Iris pigment epithelial cell (primary cell): ENCODE measurements around the gene CPNE5.
A peak's percentile ranks its signal among the peaks of the same experiment; 100 is the strongest.

Experiments
- DNase-seq: peaks from one replicate; pipeline ENCODE4 v3.0.0-alpha.2; 2011; ENCODE audit warnings: low read depth

Gene CPNE5

DNA sequence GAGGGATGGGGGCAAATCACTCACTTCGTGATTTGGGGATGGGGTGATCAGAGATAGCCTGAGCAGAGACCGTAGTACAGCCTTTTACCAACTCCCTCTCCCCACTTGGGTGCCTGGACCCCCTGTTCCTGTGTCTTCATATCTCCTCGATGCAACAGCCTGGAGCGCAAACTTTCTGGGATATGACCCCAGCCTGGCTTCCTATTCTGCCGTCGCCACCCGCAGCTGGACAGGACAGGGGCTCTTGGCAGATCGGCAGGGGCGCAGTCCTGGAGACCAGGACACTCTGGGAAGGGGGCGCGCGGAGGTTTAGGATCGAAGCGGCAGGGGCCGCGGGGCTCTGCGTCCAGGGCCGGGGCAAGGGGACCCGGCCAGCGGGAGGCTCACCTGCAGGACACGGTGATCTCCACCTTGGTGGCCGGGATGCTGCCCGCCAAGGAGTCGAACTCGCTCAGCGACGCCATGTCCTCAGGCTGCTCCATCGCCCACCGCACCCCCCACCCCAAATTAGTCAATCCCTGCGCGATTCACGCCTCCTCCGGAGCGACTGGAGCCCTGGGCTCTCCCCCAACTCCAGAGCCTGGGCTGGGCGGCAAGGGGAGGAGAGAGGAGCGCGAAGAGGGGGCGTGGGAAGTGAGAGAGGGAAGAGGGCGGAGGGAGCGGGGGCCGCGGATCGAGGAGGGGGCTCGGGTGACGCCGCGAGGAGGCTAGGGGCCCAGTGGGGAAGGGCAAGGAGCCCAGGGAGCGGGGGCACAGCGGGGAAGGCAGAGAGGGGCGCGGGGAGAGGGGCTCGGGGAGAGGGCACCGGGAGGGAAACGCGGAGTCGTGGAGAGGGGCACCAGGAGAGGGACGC is at the start of gene CPNE5:
TSS of gene CPNE5 (minus strand) at position 549 of the 853 bp plus-strand sequence. CDS start at position 482, 67 bp downstream.
- DNase-seq = no peak

DNA sequence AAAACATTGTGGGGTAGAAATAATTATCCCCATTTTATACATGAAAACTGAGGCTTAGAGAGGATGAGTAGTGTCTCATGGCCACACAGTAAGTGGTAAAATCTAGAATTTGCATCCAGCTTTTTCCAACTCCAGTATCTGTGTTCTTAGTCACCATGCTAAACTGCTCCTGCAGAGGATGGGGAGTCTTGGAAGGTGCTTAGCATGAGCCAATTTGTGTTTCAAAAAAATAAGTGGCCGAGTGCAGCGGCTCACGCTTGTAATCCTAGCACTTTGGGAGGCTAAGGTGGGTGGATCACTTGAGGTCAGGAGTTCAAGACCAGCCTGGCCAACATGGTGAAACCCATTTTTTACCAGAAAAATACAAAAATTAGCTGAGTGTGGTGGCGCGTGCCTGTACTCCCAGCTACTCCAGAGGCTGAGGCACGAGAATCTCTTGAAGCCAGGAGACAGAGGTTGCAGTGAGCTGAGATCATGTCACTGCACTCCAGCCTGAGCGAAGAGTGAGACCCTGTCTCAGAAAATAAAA is 48.9 kb upstream of the CPNE5 start:
- no peak for DNase-seq

- DNase-seq = no peak
These were observed 47.8 kb upstream of the CPNE5 start for GRCh38 chr6:36886950-36887618.

DNA sequence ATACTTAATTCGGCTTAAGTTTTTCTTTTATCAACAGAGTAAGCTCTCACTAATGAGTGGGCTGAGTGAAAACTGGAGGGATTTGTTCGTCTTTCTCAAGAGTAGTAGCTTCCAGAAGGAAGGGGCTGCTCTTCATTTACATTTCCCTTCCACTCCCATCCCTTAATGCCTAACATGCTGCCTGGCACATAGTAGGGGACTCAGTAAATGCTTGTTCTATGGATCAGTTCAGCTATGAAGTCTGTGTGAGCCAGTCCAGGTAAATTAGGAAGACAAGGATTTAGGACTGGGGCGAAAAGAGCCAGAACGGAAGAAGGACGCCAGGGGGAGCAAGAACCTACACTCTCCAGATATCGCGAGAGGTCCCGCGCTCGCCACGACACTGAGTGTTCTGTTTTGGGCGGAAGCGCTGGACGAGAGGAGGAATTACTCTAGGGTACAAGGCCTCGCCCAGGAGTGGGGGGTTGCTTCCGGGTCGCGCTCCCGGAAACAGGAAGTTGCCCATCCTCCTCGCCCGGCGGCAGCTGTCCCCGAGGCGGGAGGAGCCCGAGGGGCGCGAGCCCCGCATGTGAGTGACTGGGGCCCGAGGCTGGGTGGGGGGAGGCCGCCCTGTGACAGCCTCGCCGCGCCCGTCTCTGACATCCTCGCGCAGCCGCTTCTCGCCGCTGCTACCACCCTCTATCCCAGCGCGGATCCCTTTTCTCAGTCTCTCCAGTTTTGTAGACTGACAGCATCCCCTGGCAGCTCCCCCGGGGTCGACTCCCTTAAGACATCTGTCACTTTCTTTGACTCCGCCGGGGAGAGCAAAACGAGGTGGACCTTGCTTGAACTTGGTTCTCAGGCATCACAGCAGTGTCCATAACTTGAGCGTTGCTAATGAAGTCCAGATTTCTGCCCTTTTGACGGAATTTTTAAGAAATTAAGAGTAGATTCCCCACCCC is 46.5 kb upstream of the CPNE5 start, which contains the start of gene C6orf89:
TSS of gene C6orf89 (plus strand) at position 492 of the 941 bp plus-strand sequence. CDS start 13,493 bp downstream, outside the sequence.
- peak; percentile 95 for DNase-seq

GRCh38 chr6:36884610-36885009 is 45.4 kb upstream of the CPNE5 start:
- no peak for DNase-seq

- no peak for DNase-seq
These were observed 36.0 kb upstream of the CPNE5 start for GRCh38 chr6:36875250-36875633.

DNA sequence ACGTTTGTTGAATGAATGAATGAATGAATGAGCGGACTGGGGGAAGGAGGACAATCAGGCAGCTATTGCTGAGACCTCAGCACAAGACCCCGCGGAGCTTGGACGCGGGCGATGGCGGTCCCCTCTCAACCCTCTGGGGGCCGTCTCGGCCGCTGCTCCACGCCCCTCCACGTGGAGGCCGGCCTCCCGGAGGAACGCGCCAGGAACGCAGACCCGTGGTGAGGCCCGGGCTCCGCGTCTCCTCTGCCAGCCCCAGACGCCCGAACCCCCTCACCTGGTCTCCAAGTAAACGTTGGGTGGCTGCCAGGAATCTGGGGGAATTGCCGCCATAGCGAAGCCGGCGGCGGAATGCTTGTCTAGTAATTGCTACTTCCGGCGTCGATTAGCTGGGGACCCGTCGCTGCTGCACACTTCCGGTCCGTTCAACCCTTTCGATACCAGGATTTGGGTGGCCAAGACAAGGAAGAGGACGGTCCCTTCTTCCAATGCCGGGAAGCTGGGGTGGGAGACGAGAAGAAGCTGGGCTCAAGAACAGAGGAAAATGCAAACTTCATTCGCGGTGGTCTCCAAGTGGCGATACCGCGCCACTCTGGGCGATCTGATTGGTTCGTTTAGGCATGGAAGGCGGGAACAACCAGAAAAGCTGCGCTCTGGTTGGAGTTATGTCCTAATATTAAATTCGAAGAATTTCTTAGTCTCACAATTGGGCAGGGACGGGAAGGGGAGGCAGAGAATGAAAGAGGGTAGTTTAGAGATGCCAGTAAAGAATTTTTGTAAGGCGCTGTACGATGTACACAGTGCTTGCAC is 35.4 kb upstream of the CPNE5 start, which contains the start of gene PPIL1:
TSS of gene PPIL1 (minus strand) at position 361 of the 807 bp plus-strand sequence. CDS start at position 330, 31 bp downstream.
- DNase-seq = peak; percentile 88

DNA sequence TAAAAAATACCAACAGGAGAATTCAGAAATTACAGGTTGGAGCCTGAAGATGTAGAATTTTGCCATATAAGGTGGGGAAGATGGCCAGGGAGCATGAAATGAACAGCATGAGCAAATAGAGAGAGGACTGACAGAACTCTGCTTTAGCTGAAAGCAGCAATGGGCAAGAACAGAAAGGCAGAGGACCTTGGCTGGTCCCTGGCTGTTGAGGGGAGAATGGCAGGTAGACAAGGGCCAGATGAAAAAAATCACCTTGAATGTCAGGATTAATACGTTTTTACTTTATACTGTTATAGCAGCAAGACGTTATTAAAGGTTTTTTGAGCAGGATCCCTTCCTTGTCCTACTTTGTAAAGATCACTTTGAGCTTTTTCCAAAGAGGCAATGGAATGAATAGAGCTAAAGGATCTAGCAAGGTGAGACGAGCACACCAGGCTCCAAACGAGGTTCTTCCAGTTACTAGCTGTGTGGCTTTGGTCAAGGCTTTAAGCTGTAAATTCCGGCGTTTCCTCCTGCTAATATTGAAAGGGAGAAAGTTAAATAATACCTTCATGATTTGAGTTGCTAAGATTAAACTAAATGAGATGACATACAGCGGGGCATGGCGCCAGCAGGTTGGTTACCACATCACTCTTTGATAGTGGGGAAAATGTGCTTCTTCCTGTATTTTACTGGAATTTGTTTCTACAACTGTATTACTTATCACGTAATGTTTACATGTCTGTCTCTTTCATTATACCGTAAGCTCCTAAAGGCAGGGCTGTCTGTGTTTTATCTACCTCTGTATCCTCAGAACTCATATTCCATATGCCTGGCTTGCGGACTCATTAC is 34.6 kb upstream of the CPNE5 start:
- DNase-seq = peak; percentile 59

- no peak for DNase-seq
These were observed 33.9 kb upstream of the CPNE5 start for GRCh38 chr6:36873115-36873514.

GRCh38 chr6:36871686-36872085 is 32.4 kb upstream of the CPNE5 start:
- DNase-seq = no peak

DNA sequence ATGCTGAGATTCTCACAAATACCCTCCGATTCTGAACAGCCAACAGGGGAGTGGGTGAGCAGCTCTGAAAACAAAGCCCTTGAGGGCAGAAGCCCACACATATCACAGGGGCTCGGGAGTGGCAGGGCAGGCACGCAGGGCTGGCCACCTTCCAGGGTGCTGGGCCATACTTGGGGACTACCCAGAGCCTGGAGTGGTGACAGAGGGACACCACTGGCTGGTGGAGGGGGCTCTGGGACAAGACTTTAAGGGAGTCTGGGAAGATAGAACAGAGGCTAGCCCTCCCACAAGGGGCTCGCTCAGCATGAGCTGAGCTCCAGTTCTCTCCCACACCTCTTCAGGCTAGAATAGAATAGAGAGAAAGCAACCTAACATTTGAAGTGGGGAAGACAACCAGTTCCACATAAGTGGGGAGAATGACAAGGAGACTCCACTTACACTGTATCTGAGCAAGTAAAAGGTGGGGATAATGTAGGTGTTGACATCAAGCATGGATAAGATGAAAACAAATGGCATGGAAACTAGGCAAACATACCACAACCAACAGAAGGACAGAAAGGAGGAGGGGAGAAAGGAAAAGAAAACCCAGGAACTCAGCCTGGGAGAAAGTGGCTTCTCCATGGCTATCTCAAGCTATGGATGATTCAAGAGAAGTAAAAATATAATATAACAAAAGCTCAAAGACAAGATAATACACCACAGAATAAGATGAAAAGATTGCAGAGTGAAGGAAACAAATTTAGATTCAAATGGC is 28.4 kb upstream of the CPNE5 start:
- no peak for DNase-seq

GRCh38 chr6:36865835-36866234 is 26.6 kb upstream of the CPNE5 start:
- DNase-seq = no peak

GRCh38 chr6:36863670-36864540 is 24.7 kb upstream of the CPNE5 start:
- no peak for DNase-seq

- DNase-seq = no peak
These were observed 23.7 kb upstream of the CPNE5 start for GRCh38 chr6:36862848-36863382.

- peak; percentile 17 for DNase-seq
These were observed 23.1 kb upstream of the CPNE5 start for GRCh38 chr6:36862164-36862847.

- DNase-seq = no peak
These were observed 20.9 kb upstream of the CPNE5 start for GRCh38 chr6:36860126-36860525.

- DNase-seq = peak; percentile 41
These were observed 19.2 kb upstream of the CPNE5 start for GRCh38 chr6:36858407-36858981.
